ENCODE results near the gene CLEC16A.

The CLEC16A gene

DNA sequence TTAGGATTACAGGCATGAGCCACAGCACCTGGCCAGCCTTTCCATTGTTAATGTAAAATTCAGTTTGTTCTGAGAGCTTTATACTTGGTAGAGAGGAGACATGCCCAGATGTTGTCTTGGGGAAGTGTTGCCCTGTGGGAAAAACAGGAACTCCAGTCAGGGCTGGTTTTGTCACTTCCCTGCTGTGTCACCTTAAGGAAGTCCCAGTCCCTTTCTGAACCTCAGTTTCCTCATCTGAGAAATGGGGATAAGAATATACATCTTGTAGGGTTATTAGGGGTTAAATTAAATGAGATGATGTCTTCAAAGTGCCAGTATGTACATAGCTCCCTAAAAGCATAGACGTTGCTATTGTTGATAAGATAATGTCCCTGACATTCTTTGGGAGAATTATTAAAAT lies 25.3 kb downstream of the CLEC16A start:
- DNase-seq = no peak

DNA sequence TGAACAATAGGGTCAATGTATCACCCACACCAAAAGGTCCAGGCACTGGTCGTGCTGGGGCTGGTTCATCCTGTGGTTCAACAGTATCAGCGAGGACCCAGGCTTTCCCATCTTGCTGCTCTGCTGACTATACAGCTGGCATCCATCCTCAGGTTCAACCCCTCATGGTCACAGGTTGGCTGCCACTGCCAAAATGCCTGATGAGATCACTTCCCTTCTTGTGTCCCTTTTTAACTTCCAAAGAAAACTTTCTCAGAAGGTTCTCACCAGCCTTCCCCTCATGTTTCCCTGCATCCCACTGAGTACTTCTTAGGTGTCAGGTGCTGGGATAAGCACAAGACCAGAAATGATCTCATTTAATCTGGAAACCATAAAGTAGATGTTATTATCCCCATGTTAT lies 25.7 kb downstream of the CLEC16A start:
- no peak for DNase-seq

DNA sequence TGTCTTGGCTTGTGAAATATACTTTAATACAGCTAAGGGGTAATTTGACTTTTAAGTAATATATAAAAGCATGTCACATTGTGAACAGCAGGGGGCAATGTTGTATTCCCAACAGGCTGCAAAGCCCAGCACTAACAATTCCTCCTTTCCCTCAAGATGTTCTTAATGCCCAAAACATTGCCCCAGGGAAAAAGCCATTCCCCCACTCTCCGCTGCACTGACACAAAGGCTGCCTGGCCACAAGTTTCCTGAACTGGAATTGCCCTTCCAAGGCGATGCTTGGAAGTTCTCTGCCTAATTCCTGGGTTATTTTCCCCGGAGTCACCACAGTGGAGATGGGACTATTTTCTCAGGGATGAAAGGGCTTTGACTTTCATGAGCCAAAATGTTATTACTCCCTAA lies 27.2 kb downstream of the CLEC16A start:
- peak; percentile 74 for DNase-seq

DNA sequence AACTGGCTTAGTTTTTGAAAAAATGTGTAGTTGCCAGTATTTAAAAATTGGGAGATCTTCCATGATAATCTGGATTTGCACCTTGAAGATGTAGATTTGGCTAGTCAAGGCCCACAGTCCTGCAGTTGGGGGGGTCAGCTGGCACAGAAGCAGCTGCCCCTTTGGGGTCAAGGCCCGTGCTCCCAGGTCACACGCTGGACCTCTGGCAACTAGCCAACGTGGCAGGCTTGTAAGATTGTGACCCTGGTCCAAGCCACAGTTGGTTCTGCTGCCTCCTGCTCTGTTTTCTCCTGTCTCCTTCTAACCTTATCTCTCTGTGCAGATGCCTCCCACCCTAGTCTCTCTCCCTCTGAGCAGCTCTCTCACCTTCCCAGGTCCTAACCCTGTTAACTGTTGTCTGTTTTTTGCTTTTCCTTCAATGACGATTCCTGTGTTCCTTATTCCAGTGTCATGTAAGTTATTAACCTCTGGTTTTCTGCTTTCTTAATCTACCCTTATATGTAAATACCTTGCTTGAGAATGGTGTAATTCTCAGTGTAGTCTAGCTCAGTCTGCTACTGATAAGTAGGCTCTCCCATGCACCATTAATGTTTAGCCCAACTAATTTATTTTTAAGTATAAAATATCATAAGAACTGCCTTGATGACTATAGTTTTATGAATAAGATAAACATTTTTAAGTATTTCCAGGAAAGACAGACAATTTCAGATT lies 27.9 kb downstream of the CLEC16A start:
- no peak for DNase-seq

DNA sequence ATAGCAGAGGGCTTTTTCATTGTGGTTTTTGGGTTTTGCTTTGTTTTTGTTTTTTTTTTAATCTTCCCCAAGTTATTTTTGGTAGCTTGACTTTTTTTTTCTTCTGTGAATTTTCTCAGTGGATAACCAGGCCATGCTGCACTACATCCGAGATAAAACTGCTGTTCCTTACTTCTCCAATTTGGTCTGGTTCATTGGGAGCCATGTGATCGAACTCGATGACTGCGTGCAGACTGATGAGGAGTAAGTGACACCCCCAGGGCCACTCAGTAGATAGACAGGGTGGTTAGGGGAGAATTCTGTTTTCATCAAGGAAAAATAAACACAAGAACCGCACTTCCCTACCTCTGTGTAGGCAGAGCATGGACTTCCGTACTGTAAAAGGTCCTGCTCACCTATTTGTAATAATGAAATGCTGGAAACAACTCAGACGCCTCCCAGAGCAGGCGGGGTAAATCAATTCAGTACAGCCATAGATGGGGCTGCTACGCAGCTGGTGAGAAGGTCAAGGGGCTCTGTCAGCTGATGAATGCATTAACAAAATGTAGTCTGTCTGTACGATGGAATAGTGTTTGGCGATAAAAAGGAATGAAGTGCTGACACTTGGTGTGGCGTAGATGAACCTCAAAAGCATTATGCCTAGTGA lies 28.6 kb downstream of the CLEC16A start:
- no peak for DNase-seq

DNA sequence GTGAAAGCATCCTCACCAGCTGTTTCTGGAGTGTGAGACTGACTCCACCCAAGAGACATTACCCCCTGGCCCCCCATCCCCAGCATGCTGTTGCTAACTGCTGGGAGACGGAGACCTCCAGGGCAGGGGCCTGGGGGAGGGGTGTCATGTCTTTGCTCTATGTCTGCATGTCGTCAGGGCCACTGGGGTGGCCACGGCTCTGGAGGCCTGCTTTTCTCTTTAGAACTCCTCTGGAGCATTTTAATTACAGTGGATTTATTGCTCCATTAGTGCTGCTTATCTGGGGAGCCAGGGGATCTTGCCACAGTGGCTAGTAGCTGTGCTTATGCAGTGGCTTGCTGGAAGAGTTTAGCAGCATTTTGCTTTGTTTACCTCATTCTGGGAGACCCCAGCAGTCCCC lies 32.3 kb downstream of the CLEC16A start:
- no peak for DNase-seq

DNA sequence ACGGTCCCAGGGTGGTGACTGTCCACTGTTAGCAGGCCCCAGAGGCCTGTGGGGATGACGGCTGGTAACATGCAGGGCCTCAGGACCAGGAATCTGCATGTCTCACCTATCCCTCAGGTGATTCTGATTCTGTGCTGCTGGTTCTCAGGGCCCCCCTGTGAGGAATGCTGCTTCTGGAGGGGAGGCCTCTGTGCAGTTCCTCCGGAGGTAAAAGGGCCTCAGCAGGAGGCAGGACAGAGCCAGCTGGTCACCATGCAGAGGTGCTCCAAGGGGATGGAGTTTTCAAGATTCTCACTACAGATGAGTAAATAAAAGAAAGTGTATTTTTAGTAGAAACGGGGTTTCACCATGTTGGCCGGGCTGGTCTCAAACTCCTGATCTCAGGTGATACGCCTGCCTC lies 33.8 kb downstream of the CLEC16A start:
- DNase-seq = no peak

DNA sequence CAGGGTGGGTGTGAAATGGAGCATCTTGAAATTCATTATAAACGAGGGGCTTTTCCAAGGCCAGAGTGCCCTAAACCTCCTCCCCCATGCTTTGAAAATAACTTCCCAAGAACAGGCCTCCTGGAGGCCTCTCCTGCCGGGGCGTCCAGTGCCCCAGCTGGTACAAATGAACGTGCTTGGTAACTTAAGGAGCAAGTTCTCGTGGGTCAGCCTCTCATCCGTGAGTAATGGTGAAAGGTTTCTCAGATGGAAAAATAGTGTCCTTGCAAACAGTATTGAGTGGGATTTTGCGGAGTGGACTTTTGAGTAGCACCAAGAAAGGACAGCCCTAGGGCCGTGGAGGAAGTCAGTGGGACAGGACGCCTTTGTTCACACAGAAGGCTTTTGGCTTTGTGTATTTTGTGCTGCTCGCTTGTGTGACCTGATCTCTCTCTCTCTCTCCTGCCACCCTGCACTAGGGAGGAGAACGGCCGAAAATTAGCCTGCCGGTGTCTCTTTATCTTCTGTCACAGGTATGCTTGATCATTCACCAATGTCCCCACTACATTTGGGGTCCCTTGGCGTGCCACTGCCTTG lies 34.6 kb downstream of the CLEC16A start:
- DNase-seq = no peak

DNA sequence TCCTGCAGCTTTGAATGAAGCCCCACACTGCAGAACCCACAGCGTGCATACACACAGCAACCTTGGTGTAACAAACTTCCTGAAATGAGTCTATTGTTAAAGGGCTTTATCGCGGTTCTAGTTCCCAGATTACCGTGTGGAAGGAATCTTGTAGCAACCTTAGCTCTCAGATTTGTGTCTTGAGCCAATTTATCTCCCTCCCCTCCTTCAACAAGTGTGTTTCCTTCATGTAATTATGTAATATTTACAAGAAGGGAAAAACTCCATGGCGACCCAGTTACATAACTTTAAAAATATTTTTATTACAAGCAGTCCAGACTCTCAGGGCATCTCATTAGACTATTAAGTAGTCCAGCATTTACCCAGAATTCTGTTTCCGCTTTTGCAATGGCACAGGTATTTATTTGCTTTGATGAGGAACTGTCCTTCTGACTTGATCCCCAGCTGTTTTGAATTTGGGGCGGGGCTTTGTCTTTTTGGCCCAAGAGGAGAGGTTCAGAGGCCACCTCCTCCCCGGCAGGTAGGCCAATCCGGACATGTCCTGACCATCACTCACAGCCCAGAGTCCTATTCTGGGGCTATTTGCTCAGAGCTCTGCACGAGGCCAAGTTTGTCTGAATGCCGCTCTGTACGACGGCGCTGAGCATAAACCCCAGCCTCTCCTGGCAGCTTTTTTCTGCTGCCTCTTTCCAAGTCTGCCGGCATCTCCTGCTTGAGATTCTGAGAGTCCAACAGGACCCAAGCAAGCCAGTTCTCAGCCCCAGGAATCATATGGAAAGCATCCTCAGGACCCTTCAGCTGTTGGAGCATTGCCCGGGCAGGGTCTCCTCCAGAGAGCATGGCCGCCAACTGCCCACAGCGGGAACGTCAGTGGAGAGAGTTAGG lies 35.6 kb downstream of the CLEC16A start:
- DNase-seq = no peak

DNA sequence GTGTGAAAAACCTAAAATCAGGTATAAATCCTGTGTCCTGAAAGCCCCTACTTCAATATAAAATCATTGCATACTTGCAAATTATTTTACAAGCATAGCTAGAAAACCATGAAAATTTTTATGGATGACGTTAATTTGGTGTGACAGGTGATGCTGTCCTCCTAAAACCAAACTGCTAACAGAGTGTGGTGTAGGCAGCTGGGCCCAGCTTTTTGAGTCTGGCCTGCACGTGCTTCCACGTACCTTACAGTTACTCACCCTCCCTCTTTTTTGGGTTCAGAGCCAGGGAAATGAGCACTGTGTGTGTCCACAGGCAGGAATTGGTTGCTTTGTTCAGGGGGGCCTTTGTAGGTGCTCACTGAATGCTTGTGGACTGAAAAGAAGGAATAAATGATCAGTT lies 36.4 kb downstream of the CLEC16A start:
- DNase-seq = no peak

DNA sequence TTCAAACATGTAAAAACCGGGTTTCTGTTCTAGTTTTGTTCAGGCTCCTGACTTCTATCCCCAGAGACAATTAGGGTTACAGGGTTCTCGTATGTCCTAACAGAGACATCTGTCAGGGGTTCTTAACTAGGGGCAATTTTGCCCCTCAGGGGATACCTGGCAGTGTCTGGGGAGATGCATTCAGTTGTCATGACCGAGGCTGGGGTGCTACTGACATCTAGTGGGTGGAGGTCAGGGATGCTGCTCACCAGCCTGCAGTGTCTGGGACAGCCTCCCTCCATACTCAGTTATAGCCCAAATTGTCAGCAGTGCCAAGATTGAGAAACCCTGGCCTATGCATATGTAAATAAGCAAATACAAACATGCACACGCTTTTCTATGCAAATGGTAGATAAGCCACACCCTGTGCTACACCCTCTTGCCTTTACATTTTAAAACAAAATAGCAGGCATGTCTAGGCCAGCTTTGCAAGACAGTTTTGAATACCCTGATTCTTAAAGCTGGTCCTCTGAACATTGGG lies 37.4 kb downstream of the CLEC16A start:
- DNase-seq = no peak

DNA sequence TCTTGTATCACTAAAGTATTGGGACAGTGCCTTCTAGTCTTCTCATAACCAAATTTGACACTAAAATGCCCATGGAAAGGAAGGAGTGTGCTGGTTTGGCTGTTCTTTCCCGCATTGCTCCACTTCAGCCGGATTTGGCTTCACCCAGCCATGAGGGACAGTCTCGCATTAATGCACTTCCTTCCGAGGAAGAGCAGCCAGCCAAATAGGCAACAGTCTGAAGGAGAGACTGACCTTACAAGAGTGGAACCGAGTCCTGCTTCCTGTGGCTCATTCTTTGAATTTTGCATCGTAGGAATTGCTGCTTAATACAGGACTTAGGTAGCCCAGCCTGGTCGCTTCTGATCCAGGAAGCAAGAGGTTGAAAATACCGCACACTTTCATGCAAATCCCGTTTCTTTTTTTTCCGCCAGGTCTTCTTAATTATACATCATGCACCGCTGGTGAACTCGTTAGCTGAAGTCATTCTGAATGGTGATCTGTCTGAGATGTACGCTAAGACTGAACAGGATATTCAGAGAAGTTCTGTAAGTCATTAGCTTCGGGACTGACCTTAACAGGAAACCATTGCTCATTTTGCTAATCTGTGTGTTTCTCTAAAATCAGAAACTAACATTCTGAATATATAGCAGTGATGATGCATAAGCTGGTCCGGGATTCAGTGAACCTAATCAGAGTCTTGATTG lies 38.2 kb downstream of the CLEC16A start:
- DNase-seq = no peak

DNA sequence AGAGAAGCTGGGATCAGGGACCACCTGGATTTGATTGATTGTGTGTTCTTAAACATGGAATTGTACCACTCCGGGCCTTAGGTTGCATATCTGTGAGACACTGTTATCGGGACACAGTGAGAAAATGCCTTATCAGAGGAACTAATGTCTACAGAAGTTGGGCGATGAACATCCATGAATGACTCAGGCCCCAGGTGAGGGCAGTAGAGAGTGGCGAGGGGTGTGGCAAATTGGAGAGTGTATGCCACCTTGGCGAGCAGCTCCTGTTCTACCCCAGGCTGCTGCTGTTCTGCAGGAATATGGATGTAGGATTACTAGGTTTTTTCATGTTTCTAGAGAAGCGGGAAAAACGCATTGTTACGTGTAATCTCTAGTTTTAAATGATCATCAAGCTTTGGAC lies 38.8 kb downstream of the CLEC16A start:
- no peak for DNase-seq

DNA sequence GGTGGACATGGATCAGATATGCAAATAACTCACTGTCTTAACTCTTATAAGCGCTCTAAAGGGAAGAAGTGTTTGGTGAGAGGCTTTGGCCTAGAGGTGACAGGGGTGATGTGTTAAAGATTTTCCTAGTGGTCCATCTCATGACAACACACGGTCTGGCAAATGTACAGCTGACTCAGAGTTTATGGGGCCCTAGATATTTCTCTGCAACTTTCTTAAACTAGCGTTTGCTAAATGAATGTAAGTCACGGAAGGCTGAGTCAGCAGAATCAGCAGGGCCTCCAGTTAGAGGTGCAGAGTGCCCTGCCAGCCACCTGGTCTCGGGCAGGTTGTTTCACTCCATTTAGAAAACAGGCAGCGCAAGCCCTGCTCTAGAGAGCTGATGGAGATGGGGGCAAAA lies 40.1 kb downstream of the CLEC16A start:
- DNase-seq = no peak

DNA sequence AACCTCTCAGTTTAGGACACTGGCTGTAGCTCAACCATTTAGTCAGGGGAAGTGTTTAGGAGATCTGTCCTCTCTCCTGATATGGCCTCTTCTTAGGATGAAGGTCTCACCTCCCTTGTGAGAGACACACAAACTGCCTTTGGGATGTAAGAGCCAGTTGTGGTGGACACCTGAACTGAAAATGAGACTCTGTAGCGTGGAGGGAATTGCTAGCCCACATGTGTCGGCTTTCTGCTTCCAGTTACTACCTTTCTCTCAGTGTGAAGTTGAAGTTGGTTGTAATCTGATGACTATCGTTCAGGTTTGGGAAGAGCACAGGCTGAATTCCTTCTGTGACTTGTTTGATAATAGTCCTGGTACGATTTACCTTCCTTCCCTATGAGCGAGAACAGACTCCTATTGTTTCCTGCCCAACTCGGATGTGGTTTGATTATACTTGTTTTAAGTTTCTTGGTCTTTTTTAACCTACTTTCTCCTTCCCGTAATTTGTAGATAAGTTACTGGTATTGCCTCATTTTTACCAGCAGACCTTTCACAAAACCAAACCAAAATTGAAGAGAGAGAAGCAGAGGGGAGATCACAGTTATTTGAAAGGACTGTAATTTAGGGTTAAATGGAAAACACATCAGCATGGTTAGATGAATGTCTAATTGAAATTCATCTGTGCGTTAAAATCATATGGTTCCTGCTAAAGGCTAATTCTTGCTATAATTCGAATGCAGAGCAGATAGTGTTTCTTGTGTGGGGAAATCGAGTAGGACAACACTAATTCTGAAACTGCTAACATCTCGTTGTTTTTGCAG lies 43.2 kb downstream of the CLEC16A start:
- DNase-seq = no peak

DNA sequence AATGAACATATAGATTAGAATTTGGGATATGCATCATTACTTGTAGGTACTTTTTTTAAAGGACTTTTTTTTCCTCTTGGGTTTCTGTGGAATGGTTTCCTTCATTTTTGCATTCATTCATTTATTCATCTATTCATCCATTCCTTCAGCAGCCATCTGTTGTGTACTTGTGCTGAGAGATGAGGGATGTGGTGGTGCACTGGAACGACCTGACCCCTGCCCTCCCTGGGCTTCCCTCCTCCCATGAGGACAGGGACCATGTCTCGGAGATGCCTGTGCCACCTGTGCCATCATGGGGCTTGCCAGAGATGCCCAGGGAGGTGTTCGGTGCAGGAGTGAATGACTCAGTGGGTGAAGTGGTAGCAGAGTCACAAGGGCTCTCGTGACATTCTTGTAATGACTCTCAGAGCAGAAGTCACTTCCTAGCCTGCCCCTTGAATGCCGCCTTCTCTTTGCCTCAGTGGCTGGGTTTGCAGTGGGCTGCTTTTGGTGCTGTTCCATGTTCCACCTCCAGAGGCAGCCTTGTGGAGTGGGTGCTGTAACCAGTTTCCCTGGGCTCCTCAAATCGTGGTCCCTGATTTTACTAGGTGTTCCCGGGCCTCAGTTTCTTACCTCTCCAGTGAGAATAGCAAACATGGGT lies 43.9 kb downstream of the CLEC16A start:
- no peak for DNase-seq

DNA sequence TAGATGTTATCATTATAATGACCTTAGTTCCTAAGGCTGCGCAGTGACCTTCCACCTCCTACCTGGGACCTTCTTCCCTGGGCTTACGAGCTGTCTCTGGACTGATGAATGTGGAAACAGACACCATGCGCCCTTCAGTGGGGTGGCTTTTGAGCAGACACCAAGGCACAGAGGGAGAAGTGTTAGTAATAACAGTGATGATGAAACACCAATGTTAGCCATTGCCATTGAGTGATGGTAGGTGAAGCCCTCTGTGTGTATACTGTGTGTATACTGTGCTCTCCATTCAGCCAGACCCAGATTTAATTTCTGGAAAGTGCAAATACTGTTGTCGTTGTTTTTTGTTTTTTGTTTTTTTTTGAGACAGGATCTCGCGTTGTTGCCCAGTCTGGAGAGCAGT lies 44.5 kb downstream of the CLEC16A start:
- no peak for DNase-seq

DNA sequence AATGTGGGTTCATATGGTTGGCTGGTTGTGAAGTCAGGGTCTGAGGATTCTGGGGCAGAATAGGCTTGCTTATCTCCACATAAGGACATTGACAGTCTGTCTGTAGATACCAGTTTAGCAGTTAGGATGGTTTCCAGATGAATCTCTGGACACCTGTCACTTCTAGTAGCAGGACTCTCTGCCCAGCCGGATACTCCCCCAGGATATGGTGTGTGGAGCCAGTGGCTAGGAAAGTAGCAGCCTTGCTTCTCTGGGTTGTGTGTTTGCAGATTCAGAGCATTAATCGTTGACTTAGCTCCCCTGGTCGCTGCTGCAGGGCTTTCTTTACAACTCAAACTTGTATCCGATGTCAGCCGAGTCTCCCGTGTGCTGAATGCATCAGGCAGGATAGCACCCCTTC lies 45.2 kb downstream of the CLEC16A start:
- no peak for DNase-seq

DNA sequence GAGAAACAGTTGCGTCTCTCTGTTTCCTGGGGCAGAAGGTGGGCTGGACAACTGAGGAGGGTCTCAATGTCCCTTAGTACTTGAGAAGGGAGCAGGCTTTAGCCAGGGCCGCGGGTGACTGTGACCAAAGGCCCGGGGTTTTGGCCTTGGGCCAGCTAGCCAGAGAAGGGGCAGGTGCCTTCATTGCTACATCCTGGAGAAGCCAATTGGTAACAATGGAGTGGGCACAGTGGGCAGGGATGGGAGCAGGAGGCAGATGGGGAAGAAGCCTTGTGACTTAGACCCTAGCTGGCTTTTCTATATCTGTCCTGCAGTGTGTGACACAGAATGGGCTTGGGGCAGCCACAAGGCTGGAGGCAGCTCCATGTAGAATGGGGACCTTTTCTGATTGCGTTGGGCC lies 46.0 kb downstream of the CLEC16A start:
- no peak for DNase-seq

DNA sequence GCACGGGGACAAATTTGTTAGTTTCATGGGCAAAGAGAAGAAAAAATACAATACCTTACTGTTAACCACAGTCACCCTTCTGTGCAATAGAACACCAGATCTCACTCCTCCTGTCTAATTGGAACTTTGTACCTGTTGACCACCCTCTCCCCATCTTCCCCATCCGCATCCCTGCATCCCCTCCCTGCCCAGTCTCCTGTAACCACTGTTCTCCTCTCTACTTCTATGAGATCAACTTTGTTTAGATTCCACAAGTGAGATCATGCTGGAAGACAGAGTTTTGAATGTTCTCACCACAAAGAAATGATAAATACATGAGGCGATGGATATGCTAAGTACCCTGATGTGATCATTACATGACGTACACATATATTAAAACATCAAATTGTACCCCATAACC lies 47.7 kb downstream of the CLEC16A start:
- no peak for DNase-seq

DNA sequence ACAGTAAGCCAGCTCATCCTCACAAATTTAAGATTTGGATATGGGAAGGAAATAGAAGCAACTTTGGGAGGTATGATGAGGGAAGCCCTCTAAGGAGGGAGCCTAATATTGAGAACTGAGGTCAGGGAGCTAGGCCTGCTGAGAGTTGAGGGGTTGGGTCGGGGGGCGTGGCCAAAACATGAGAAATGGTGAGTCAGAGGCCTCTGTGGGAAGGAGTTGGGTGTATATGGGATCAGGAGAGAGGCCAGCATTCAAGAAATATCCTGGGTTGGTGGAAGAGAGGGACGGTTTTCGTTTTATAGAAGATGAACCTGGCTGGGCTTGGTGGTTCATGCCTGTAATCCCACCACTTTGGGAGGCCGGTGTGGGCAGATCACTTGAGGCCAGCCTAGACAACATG lies 48.4 kb downstream of the CLEC16A start:
- no peak for DNase-seq

Measured in DMS79 treated with DMSO at 0.1 percent for 48 hours (cell line).